IPS-NIHi11 (cell line): ENCODE measurements around the gene CALR.
"Not testable (repeated sequence)": the region's sequence is repeated elsewhere in the genome, so short reads cannot be mapped to it uniquely, and the experiment has no call there.

ENCODE experiments used
- DNase-seq: peaks from one replicate; pipeline ENCODE4 v3.0.0; 2012; ENCODE audit warnings: mixed read lengths, low spot score

CALR gene

DNA sequence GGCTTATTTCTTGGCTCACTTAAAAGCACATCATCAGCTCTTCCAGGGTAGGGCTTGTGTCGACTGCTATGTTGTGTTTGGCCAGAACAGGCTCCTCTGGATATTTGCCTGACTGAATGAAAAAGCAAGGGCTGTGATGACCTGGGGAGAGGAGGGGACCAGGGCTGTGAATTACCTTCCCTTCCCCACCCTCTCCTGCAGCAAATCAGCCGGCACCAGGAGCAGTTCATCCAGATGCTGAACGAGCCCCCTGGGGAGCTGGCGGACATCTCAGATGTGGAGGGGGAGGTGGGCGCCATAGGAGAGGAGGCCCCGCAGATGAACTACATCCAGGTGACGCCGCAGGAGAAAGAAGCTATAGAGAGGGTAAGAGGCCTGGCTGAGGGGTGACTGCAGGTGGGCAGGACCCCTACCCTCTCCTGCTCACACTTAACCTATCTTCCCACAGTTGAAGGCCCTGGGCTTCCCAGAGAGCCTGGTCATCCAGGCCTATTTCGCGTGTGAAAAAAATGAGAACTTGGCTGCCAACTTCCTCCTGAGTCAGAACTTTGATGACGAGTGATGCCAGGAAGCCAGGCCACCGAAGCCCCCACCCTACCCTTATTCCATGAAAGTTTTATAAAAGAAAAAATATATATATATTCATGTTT lies 14.2 kb downstream of the CALR start:
- DNase-seq: no peak

DNA sequence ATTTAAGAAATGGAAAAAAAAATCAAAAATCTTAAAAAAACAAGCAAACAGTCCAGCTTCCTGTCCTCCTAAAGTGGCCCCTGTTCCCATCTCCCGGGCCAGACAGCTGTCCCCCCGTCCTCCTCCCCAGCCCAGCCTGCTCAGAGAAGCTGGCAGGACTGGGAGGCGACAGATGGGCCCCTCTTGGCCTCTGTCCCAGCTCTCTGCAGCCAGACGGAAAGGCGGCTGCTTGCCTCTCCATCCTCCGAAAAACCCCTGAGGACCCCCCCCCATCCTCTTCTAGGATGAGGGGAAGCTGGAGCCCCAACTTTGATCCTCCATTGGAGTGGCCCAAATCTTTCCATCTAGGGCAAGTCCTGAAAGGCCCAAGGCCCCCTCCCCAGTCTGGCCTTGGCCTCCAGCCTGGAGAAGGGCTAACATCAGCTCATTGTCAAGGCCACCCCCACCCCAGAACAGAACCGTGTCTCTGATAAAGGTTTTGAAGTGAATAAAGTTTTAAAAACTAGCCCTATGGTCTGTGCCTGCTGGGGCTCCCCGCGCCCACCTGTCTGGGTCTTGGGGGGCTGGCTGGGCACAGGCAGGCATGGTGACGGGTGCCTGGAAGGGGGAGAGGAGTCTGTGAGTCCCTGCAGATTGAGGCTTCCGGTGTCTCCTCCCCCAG lies 14.9 kb downstream of the CALR start:
- no peak for DNase-seq

DNA sequence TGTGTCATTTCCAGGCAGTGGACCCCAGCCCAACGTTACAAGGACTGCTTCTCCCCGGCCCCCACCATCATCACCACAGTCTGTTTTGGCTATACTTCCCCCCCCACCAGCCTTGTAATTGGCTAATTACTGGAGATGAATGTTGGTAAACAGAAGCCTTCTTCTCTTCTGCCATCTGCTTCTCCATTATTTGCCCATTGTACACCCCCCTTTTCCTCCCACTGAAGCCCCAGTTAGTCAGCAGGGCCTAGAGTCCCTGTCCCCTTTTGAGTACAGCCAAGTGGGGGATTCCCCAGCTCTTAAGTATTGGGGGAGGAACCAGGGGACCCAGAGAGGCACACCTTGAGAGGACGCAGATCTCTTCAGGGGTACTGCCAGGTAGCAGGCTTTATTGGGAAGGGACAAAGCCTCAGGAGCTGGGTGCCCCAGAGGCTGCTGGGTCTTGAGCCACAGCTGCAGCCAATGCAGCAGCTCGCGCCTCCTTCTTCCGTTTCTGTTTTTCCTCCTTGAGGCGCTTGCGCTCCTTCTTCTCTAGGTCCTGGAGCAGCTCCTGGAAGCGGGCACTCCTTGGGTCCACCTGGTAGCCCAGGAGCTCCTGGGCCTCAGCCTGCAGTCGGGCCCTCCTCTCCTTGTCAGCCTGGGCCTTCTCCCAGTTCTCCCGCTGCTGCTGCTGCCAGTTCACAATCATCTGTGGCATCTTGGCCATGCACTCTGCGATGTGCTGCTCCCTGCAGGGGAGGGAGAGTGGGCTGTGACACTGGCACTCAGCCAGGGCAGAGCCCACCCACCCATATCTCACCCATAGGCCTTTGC lies 15.6 kb downstream of the CALR start:
- no peak for DNase-seq

DNA sequence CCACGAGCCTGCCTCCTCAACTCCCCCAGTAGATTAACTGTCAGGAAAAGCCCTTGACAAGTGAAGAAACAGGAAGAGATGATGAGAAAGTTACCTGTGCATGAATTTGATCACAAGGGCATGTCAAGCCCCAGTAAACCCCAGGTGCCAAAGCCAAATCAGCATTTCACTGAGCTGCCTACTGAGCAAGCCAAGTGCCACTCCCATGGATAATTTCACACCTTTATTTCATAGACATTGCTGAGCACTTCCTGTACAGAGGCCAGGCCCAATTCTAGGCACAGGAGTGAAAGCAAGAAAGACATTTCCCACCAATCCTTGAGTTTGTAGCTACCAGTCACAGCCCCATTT lies 16.2 kb downstream of the CALR start:
- DNase-seq: no peak

DNA sequence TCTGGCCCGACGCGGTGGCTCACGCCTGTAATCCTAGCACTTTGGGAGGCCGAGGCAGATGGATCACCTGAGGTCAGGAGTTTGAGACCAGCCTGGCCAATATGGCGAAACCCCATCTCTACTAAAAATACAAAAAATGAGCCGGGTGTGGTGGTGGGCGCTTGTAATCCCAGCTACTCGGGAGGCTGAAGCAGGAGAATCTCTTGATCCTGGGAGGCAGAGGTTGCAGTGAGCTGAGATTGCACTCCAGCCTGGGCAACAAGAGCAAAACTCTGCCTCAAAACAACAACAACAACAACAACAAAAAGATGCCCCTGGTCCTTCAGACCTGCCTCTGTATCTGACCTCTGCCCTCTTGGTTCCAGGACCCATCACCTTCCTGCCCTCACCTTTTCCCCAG lies 17.2 kb downstream of the CALR start:
- DNase-seq: not testable (repeated sequence)

DNA sequence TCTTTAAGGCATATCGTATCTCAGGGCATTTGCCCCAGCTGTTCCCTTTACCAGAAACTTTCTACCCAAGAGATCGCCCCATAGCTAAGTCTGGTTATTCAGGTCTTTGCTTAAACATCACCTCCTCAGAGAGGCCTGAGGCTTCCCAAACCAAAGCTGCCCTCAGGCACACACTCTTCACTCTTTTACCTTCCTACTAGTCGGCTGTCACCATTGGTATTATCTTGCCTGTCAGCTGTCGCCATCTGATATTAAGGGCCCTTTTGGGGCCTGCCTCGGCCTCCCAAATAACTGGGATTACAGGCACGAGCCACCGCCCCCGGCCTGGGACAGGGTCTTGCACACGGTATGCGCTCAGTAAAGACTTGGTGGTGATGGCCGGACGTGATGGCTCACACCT lies 17.6 kb downstream of the CALR start:
- no peak for DNase-seq

DNA sequence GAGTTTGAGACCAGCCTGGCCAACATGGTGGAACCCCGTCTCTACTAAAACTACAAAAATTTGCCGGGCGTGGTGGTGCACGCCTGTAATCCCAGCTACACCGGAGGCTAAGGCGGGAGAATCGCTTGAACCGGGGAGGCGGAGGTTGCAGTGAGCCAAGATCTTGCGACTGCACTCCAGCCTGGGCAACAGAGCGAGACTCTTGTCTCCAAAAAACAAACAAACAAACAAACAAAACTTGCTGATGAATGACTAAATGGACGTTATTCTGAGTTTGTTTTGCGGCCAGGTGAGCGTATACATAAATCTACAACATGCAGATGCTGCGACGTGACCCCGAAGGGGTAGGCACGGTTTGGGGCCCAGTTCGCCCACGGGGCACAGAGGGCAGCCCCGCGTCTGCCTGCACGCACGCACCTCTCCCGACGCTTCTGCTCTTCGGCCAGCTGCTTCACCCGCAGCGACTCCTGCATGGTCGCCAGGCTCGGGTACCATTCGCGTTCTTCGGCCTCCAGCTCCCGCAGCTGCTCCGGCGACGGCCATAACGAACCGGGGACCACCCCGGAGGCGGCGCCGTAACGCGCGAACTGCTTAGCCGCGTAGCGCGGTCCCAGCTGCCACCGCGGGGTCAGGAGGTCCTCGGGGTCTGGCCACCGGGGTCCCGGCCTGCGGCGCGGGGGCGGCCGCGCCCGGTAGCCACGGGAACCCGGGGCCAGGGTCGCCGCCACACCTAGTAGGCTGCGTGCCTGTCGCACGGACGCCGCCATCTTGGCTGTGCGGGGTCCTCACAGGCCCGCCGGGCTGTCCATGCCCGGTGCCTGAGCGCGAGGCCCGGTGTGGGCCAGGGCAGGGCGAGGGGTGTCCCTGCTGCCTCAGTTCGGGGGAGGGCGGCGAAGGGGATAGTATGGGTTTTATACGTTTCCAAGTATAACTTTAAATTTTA lies 18.3 kb downstream of the CALR start, which contains the start of gene GADD45GIP1:
TSS of gene GADD45GIP1 (minus strand) at position 778 of the 943 bp plus-strand sequence. CDS start at position 767, 11 bp downstream.
- DNase-seq: peak; percentile 92

DNA sequence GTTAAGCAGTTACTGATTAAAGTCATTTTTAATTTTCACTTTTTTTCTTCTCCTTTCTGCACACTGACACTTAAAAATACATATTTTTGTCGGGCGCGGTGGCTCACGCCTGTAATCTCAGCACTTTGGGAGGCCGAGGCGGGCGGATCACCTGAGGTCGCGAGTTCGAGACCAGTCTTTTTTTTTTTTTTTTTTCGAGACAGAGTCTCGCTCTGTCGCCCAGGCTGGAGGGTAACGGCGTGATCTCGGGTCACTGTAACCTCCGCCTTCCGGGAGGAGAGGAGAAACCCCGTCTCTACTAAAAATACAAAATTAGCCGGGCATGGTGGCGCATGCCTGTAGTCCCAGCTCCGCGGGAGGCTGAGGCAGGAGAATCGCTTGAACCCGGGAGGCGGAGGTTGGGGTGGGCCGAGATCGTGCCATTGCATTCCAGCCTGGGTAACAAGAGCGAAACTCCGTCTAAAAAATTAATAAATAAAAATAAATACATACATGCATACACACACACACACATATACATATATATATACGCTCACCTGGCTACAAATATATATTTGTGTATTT lies 19.1 kb downstream of the CALR start:
- DNase-seq: not testable (repeated sequence)

DNA sequence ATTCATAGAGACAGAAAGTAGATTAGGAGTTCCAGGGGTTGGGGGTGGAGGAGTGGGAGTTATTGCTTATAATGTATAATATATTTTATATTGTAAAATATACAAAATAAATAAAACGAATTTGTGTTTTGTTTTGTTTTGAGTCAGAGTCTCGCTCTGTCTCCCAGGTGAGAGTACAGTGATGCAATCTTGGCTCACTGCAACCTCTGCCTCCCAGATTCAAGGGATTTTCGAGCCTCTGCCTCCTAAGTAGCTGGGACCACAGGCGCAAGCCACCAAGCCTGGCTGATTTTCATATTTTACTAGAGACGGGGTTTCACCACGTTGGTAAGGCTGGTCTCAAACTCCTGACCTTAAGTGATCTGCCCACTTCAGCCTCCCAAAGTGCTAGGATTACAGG lies 21.1 kb downstream of the CALR start:
- DNase-seq: no peak

DNA sequence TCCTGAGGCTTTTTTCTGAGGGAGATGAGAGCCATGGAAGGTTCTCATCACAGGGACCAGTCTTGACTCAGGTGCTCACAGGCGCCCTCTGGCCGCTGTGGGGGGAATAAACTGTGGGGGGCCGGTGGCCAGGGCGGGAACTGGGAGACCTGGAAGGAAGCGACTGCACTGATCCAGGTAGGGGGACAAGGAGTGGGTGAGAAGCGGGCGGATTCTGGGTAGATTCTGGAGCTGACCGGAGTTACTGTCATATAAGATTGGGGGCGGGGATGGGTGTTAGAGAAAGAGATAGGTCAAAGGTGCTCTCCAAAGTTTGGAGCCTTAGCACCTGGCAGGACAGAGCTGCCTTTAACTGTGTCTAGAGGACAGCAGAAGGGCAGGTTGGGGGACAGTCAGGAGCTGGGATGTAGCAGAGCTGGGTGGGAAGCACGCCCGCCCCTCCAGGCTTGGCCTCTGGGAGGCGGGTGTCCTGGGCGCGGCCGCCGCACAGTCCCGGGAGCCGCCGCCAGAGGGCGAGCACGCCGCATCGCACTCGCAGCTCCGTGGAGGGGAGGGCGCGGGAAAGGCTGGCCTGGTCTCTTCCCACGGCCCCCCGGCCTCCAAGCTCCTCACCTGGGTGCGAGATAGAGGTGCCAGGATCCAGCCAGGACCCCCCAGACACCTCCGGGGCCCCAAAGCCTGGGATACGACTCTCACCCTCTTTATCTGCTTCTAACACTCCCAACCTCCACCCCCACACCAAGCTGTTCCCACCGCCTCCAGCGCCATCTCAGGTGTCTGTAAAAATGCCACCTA lies 26.8 kb downstream of the CALR start:
- peak; percentile 88 for DNase-seq

DNA sequence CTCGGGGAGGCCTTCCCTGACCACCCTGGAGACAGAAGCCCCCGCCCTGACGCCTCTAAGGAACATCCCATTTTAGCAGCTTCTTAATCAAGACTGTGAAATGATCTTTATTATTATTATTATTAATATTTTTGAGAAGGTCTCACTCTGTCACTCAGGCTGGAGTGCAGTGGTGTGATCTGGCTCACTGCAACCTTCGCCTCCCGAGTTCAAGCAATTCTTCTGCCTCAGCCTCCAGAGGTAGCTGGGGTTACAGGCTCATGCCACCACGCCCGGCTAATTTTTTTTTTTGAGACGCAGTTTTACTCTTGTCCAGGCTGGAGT lies 27.4 kb downstream of the CALR start:
- DNase-seq: no peak

DNA sequence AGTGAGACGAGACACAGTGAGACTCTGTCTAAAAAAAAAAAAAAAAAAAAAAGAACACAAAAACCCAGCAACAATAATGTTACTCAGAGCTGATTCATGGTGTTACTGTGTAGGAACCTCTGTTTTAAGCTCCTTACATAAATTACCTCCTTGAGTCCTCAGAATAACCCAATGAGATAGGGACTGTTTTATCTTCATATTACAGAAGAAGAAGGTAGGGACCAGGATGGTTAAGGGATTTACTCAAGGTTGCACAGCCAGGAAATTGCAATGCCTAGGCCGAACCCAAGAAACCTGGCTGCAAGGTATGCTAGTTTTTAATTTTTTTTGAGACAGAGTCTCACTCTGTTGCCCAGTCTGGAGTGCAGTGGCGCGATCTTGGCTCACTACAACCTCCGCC lies 29.5 kb downstream of the CALR start:
- no peak for DNase-seq

DNA sequence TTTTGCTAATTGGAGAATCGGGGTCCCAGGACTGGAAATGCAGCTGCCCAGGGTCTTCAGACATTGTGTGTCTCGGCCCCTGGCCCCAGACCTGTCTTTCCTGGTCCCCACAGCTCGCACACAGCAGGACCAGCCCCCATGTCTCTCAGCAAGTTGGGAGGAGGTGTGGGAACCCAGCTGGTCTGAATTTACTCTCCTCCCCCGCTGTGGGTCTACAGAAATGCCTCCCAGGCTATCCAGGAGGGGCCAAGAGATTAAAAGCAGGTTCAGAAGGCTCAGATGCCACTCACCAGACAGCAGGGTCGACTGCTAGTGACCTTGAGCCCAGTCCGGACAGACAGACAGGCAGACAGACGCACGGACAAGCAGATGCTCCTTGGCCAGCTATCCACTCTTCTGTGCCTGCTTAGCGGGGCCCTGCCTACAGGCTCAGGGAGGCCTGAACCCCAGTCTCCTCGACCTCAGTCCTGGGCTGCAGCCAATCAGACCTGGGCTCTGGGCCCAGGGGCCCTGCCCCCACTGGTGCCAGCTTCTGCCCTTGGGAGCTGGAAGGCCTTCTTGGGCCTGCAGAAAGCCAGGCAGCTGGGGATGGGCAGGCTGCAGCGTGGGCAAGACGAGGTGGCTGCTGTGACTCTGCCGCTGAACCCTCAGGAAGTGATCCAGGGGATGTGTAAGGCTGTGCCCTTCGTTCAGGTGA lies 31.0 kb downstream of the CALR start, which contains the start of gene DAND5:
TSS of gene DAND5 (plus strand) at position 285 of the 697 bp plus-strand sequence. CDS start at position 370, 85 bp downstream.
- DNase-seq: no peak

DNA sequence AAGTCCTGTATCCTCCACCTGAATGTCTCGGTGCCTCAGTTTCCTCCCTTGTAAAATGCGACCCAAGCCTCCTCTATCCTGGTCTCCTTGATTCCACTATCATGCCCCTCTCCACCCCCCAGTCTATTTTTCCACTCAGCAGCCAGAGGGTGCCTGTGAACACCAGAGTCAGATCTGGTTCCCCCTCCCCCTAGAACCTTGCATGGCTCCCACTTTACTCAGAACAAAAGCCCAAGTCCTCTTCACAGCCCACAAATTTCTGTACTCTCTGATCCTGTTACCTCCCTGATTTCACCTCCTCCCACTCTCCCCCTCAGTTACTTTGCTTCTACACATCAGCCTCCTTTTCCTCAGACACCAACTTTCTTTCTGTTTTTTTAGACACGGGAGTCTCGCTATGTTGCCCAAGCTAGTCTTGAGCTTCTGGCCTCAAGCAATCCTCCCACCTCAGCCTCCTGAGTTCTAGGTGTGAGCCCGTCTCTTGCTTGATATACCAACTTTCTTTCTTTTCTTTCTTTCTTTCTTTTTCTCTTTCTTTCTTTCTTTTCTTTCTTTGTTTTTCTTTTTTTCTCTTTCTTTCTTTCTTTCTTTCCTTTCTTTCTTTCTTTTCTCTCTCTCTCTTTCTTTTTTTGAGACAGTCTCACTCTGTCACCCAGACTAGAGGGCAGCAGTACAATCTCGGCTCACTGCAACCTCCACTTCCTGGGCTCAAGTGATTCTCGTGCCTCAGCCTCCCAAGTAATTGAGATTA lies 31.8 kb downstream of the CALR start:
- DNase-seq: no peak

DNA sequence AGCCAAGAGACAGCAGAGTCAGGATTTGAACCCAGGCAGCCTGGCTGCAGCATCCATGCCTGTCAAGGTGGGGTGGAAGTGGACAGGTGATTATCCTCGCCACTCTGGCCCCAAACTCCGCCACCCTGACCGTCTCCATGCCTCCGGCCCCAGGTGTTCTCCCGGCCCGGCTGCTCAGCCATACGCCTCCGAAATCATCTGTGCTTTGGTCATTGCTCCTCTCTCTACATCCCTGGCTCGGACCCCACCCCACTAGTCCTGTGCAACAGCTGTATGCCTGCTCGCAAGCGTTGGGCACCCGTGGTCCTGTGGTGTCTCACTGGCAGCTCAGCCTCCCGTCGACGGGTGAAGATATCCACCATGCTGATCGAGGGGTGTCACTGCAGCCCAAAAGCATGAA lies 34.8 kb downstream of the CALR start:
- DNase-seq: no peak

DNA sequence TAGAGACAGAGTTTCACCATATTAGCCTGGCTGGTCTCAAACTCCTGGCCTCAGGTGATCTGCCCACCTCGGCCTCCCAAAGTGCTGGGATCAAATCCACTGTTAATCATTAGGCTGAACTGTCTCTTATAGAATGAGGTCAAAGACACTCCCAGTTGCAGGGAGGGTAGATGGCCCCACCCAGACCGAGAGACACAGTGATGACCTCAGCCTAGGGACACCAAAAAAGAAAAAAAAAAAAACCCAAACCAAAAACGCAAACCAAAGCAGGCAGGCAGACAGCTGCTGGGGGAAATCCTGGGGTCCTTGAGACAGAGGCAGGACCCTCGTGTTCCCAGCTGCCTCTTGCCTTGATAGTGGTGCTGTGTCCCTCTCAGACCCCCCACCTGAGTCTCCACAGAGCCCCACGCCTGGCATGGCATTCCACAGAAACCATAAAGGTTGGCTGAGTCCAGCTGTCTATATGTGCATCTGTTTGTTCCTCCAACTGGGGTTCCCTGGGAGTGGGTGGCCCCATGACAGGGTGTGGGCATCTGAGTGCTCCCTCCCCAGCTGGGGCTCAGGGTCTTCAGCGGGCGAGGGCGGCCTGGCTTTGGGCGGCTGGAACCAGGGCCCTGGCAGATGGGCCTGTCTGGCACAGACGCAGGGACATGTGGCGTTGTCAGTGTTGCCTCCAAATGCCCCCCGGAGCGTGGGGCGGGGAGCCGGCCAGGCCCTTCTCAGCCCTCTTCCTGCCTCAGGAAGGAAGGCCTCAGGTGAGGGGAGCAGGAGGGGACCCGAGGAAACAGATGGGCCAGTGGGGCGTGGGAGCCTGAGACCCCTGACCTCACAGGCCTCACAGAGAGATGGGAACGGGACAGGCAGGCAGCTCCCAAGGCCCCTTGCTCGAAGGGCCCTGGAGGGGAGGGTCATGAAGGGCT lies 36.2 kb downstream of the CALR start:
- no peak for DNase-seq

DNA sequence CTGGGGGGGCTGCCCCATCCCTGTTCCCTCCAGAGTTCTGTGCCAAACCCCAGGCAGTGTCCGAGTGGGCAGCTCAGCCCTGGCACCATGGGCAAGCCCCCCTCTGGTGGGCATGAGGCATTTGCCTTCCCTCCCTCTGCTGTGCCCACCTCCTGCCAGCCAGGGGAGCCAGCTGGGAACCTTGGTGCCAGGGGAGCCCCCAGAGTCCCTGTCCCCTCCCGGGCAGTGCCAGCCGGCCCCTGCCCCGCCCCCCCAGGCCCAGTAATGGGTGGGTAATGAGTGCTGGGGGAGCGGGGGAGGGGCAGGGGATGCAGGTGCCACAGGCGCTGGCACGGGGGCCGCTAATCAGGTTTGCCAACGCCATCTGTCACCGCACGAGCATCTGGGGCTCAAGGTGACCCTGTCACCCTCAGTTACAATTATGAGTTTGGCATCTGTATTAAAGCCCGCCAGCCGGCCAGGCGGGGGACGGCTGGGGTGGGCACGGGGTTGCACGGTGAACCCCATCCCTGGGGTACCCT lies 36.9 kb downstream of the CALR start:
- DNase-seq: no peak

DNA sequence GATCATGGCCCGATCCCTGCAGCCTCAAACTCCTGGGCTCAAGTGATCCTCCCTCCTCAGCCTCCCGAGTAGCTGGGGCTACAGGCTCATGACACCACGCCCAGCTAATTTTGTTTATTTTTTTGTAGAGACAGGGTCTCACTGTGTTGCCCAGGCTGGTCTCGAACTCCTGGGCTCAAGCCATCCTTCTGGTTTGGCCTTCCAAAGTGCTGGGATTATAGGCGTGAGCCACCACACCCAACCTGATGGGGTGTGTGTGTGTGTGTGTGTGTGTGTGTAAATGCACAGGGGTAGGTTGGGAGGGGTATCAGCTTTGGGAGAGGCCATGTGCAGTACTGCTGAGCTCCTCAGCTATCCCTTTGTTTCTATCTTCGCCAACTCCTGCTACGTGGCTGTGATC lies 37.7 kb downstream of the CALR start:
- DNase-seq: not testable (repeated sequence)
